ENCODE data around the gene ACTN3. TPM values are rescaled to one million over a fixed set of nuclear protein-coding genes. Genes with fewer than 3 reads are reported as not detected.

Gene ACTN3
- total and polyA plus RNA-seq, 2 of the 4 experiments (the other 2 are of a cell fraction), result under 0.01 to 0.05 TPM

GRCh38 chr11:66607126-66607834, 60.6 kb downstream of the ACTN3 start:
- peak; percentile 48 for DNase-seq
- H4K20me1 ChIP-seq (ENCODE audit: insufficient read depth, low read length), result peaks cover 16% of the 10 kb centered on the region
- ChIA-PET CTCF (no interaction called here), POLR2A (ENCODE audit: unreplicated experiment) (interaction anchor here (1.5 kb wide), 1 partner anchor 9 kb away, joined by 14 read pairs; the partner anchor contains the start of gene RBM14)
- peak; percentile 81 for ATAC-seq (ENCODE audit: low read depth)
- no peak overlapping the region for H2AFZ ChIP-seq (replicated peaks; ENCODE audit: low read length, poor library complexity)
- H2BK15ac ChIP-seq (ENCODE audit: low read depth, low read length), result no peak overlapping the region
- BruUV-seq (replicated peaks), result no TSS peak
- no peak overlapping the region for H3K9ac ChIP-seq (ENCODE audit: low read depth, low read length)
- no peak overlapping the region for H3K56ac ChIP-seq (ENCODE audit: extremely low read depth, insufficient read depth, low read length)
- no peak overlapping the region for H3K4me3 ChIP-seq (ENCODE audit: insufficient read depth, low read depth, low read length)
- 26% methylated on average over 5 of the region's 8 CpGs; no CpG with 5 or more reads in 1 of the 2 experiments for WGBS, 2 experiments (ENCODE audit: extremely low coverage in 2 of 2, insufficient read length in 1 of 2)
- H2BK20ac ChIP-seq (ENCODE audit: low read depth, low read length), result no peak overlapping the region
- TF ChIP-seq BHLHE40 (IDR thresholded peaks at IDR 0.05; ENCODE audit: low read depth, low read length) (no peak), MXI1 (IDR thresholded peaks at IDR 0.05; ENCODE audit: borderline replicate concordance, low read depth, low read length) (no peak), RFX5 (IDR thresholded peaks at IDR 0.05; ENCODE audit: low read depth, low read length) (no peak), CHD1 (IDR thresholded peaks at IDR 0.05; ENCODE audit: low read depth, low read length) (no peak), CEBPB (IDR thresholded peaks at IDR 0.05; ENCODE audit: low read depth, low read length) (peak; percentile 71; the same call in 1 of the 2 replicates), NFE2L2 (IDR thresholded peaks at IDR 0.05; ENCODE audit: low read depth, low read length) (no peak), MAZ (IDR thresholded peaks at IDR 0.05; ENCODE audit: borderline replicate concordance, low read depth, low read length) (peak; percentile 22; the same call in 1 of the 2 replicates)
- no peak overlapping the region for H3K14ac ChIP-seq (replicated peaks; ENCODE audit: low read depth, low read length)
- no peaks in the 10 kb centered on the region for H3K9me3 ChIP-seq (ENCODE audit: control insufficient read depth, insufficient read depth, low read length)
- no peak overlapping the region; a peak in 1 of 4 replicates for H4K8ac ChIP-seq (ENCODE audit: low read depth in 2 of 2, low read length in 2 of 2)
- H4K5ac ChIP-seq (ENCODE audit: low read depth, low read length), result no peak overlapping the region
- H2BK5ac ChIP-seq (ENCODE audit: low read depth, low read length, poor library complexity, severe bottlenecking), result peak overlapping the region; percentile 11
- no peak overlapping the region for H2AK9ac ChIP-seq (replicated peaks; ENCODE audit: low read depth, low read length, poor library complexity)
- peak overlapping the region; percentile 51 for H3K4me2 ChIP-seq (ENCODE audit: low read depth, low read length)
- in situ Hi-C loops (cut with MboI; ENCODE audit: low sequenced_read_pairs) (no loop called here), dilution Hi-C loops (cut with HindIII; ENCODE audit: low sequenced_read_pairs, unreplicated experiment) (no loop called here), intact Hi-C loops (cut with micrococcal nuclease) (no loop called here)
- peaks cover 3% of the 10 kb centered on the region for H3K4me1 ChIP-seq (ENCODE audit: control insufficient read depth, insufficient read depth, low read length)
- no peak overlapping the region for H2BK120ac ChIP-seq (ENCODE audit: low read depth, low read length)
- H4K91ac ChIP-seq (ENCODE audit: insufficient read depth, low read depth, low read length), result no peak overlapping the region
- peak overlapping the region; percentile 38; the same call in 1 of the 2 replicates for H2AK5ac ChIP-seq (ENCODE audit: low read depth, low read length)
- no peak overlapping the region for H3K23ac ChIP-seq (ENCODE audit: low read depth, low read length)
- peak overlapping the region; percentile 53; the same call in 1 of the 2 replicates for H3K27ac ChIP-seq (ENCODE audit: insufficient read depth, low read length)
- H3K36me3 ChIP-seq (ENCODE audit: control insufficient read depth, insufficient read depth, low read length), result peaks cover 23% of the 10 kb centered on the region
- no peak overlapping the region for H3K18ac ChIP-seq (ENCODE audit: low read depth, low read length)
- H3K9me1 ChIP-seq (ENCODE audit: insufficient read depth, low read length), result peaks cover 14% of the 10 kb centered on the region; the same call in 1 of the 2 replicates
- H3K27me3 ChIP-seq (ENCODE audit: control insufficient read depth, insufficient read depth, low read length), result no peaks in the 10 kb centered on the region
- peaks cover 0 to 7% of the 10 kb centered on the region in 2 experiments; a peak in 1 of 4 replicates for H3K79me1 ChIP-seq (ENCODE audit: low read depth in 1 of 2, low read length in 2 of 2)
- no peak overlapping the region; the same call in 1 of the 2 replicates for H3K4ac ChIP-seq (ENCODE audit: low read depth, low read length)

All from IMR-90 (cell line).